Neural crest cell (in vitro differentiated cells): ENCODE results near the gene DNAH7. TPM values are rescaled to one million over a fixed set of nuclear protein-coding genes. Genes with fewer than 3 reads are reported as not detected.

Source experiments
- DNase-seq: peaks from one replicate; pipeline ENCODE4 v3.0.0; 2021; ENCODE audit warnings: low read depth, mixed read lengths, low spot score
- H3K27ac Mint-ChIP-seq: one replicate; pipeline ENCODE4 v1.8.0; 2021; ENCODE audit warnings: mild to moderate bottlenecking, mixed read lengths; ENCODE audit not compliant: unreplicated experiment
- H3K27me3 Mint-ChIP-seq: 2 replicates; pipeline ENCODE4 v1.8.0; 2021; ENCODE audit warnings: low read depth, mild to moderate bottlenecking, mixed read lengths
- H3K36me3 Mint-ChIP-seq: 2 replicates; pipeline ENCODE4 v1.8.0; 2021; ENCODE audit warnings: low read depth, mild to moderate bottlenecking, mixed read lengths
- H3K4me1 Mint-ChIP-seq: 2 replicates; pipeline ENCODE4 v1.8.0; 2021; ENCODE audit warnings: mixed read lengths
- H3K4me3 Mint-ChIP-seq: one replicate; pipeline ENCODE4 v1.8.0; 2021; ENCODE audit warnings: mild to moderate bottlenecking, mixed read lengths
- H3K9me3 Mint-ChIP-seq: 2 replicates; pipeline ENCODE4 v1.8.0; 2021; ENCODE audit warnings: mixed read lengths
- total RNA-seq: library from RNA; stranded (reverse); gene quantifications from 2 replicates; pipeline ENCODE4 v1.2.1, GENCODE V29; 2021
- TF ChIP-seq, protein P1 (sequence below): fragments of 200-600 bp; sonication (generic); conservative IDR thresholded peaks from 2 replicates; pipeline ENCODE4 v1.5.0; 2021; ENCODE audit warnings: antibody characterized with exemption, mild to moderate bottlenecking

The DNAH7 gene
- total RNA-seq, 1 donor from 2014 or later: 1.5 TPM

DNA sequence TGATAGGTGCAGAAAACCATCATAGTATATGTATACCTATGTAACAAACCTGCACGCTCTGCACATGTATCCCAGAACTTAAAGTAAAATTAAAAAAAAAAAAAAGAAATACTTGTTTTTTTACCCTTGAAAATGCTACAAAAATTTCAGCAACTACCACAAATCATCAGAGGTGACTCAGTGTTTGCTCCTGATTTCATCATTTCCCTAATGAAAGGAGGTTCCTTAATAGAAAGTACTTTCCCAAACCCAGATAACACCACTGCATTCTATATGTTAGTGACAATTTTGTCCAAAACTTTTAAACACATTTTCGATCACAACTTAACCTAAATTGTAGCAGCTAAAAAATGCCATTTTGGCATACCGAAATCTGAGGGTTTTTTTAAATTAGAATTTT is 248.3 kb downstream of the DNAH7 start:
- Mint-ChIP-seq H3K27me3 (no peaks in the 10 kb centered on the region), H3K4me1 (no peaks in the 10 kb centered on the region), H3K4me3 (no peak overlapping the region), H3K9me3 (no peaks in the 10 kb centered on the region), H3K36me3 (no peaks in the 10 kb centered on the region), H3K27ac (no peak overlapping the region)
- no peak for DNase-seq
- TF ChIP-seq, protein P1, sequence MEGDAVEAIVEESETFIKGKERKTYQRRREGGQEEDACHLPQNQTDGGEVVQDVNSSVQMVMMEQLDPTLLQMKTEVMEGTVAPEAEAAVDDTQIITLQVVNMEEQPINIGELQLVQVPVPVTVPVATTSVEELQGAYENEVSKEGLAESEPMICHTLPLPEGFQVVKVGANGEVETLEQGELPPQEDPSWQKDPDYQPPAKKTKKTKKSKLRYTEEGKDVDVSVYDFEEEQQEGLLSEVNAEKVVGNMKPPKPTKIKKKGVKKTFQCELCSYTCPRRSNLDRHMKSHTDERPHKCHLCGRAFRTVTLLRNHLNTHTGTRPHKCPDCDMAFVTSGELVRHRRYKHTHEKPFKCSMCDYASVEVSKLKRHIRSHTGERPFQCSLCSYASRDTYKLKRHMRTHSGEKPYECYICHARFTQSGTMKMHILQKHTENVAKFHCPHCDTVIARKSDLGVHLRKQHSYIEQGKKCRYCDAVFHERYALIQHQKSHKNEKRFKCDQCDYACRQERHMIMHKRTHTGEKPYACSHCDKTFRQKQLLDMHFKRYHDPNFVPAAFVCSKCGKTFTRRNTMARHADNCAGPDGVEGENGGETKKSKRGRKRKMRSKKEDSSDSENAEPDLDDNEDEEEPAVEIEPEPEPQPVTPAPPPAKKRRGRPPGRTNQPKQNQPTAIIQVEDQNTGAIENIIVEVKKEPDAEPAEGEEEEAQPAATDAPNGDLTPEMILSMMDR: no peak

DNA sequence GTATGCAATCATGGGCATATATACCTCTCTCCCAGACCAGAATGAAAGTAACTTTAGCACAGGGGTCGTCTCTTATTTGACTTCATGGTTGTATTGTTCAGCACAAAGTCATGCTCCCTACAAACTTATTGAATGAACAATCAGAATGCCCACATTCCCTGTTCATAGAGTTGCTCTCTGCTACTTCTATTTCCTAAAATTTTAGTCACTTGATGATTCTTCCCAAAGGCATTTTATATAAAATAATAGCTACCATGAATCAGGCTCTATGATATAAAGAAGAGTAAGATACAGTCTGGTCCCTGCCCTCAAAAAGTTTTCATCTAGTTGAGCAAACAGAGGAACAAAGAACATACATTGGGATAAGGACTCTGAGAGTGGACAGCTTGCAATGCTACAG is 249.4 kb downstream of the DNAH7 start:
- no peaks in the 10 kb centered on the region for H3K27me3 Mint-ChIP-seq
- no peak overlapping the region for H3K4me3 Mint-ChIP-seq
- TF ChIP-seq, protein P1: no peak
- DNase-seq: no peak
- no peaks in the 10 kb centered on the region for H3K36me3 Mint-ChIP-seq
- H3K4me1 Mint-ChIP-seq: no peaks in the 10 kb centered on the region
- no peak overlapping the region for H3K27ac Mint-ChIP-seq
- H3K9me3 Mint-ChIP-seq: no peaks in the 10 kb centered on the region

DNA sequence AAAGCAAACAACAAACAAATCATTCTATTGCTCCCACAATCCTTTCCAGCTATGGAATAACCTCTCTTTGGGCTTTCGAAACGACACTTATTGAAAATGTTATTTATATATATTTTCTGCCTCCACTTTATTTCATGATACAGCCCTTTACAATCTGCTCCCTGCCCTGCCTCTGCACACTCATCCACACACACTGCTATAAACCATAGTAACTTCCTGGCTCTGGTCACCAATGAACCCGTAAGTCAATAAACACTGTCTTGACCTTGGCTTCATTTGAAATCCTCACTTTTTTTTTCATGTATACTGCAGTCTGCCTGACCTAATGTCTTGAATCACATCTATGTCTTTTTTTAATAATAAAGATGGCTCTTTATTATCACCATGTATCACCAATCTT is 250.1 kb downstream of the DNAH7 start:
- no peak overlapping the region for H3K4me3 Mint-ChIP-seq
- TF ChIP-seq, protein P1: no peak
- no peaks in the 10 kb centered on the region for H3K27me3 Mint-ChIP-seq
- no peak for DNase-seq
- no peaks in the 10 kb centered on the region for H3K36me3 Mint-ChIP-seq
- H3K4me1 Mint-ChIP-seq: no peaks in the 10 kb centered on the region
- no peak overlapping the region for H3K27ac Mint-ChIP-seq
- H3K9me3 Mint-ChIP-seq: no peaks in the 10 kb centered on the region

DNA sequence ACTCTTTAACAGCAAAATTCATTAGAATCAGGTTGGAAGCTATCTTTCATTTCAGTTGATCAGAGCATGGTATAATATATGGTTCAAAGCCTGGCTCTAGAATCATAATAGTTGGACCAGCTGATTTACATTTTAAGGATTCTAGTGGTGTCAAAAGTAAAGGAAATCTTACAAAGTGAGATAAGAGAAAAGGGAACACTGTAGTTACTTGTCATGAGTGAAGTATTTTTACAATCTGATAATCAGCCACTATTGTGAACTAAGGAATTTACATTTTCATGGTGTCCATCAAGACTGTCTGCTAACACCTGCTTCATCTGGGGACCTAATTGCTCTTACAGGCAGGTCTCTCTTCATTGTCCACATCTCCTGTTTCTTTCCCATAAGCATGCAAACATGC is 250.5 kb downstream of the DNAH7 start:
- no peak overlapping the region for H3K27ac Mint-ChIP-seq
- H3K27me3 Mint-ChIP-seq: no peaks in the 10 kb centered on the region
- no peak for DNase-seq
- TF ChIP-seq, protein P1: no peak
- H3K9me3 Mint-ChIP-seq: no peaks in the 10 kb centered on the region
- H3K4me3 Mint-ChIP-seq: no peak overlapping the region
- no peaks in the 10 kb centered on the region for H3K4me1 Mint-ChIP-seq
- H3K36me3 Mint-ChIP-seq: no peaks in the 10 kb centered on the region

DNA sequence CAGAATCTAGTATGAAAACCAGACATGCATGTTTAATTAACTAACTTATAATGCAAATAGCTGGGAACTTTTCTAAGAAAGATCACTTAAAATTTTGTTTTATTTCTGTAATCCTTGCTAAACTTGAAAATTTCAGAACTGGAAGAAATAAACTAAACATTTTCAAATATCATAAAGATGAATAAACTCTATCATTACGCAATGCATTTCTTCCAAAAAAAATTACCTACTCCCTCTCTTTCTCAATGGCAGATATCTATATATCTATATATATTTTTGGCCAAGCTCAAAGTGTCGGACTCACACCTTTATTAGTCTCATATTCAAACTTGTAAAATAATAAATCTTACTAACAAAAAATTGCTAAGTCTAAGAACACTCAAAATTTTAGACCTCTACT is 253.6 kb downstream of the DNAH7 start:
- Mint-ChIP-seq H3K27ac (no peak overlapping the region), H3K4me3 (no peak overlapping the region), H3K4me1 (peaks cover 4% of the 10 kb centered on the region), H3K9me3 (no peaks in the 10 kb centered on the region), H3K27me3 (no peaks in the 10 kb centered on the region), H3K36me3 (no peaks in the 10 kb centered on the region)
- TF ChIP-seq, protein P1: no peak
- no peak for DNase-seq

DNA sequence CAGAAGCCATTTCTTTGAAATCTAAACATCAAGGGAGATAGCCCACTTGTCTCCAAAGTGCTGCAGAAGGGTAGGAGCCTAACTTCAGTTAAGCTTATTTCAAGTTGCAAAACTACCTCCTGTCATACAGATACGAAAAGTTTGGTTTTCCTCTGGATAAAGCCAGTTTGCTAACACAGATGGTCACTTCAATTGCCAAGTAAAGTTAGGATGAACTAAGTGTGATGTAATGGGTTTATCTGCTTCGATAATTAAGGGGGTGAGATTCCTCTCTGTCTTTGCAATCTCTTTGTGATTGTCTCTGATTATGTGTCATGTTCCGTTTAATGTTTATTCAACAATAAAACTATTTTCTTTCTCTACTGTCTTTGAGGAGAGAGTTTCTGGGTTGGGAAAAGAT is 255.2 kb downstream of the DNAH7 start:
- H3K27ac Mint-ChIP-seq: no peak overlapping the region
- H3K9me3 Mint-ChIP-seq: no peaks in the 10 kb centered on the region
- H3K36me3 Mint-ChIP-seq: no peaks in the 10 kb centered on the region
- H3K27me3 Mint-ChIP-seq: no peaks in the 10 kb centered on the region
- peaks cover 4% of the 10 kb centered on the region for H3K4me1 Mint-ChIP-seq
- TF ChIP-seq, protein P1: no peak
- DNase-seq: no peak
- H3K4me3 Mint-ChIP-seq: no peak overlapping the region
